Loucy (cell line): Measurements from ENCODE around the gene ROPN1B.
"Not testable (repeated sequence)": the region's sequence is repeated elsewhere in the genome, so short reads cannot be mapped to it uniquely, and the experiment has no call there.

Source experiments
- CTCF ChIP-seq: fragments of 200-600 bp; sonication (generic); conservative IDR thresholded peaks from 2 replicates; pipeline ENCODE4 v1.5.1; 2014; ENCODE audit warnings: mild to moderate bottlenecking, antibody characterized with exemption, low read length
- EZH2phosphoT487 ChIP-seq: fragments of 200-600 bp; IDR thresholded peaks from 2 replicates; pipeline ENCODE4 v1.6.1; 2018; ENCODE audit warnings: antibody characterized with exemption, mild to moderate bottlenecking, moderate library complexity, borderline replicate concordance

GRCh38 chr3:125933397-125934173, 35.4 kb upstream of the ROPN1B start:
- TF ChIP-seq CTCF, EZH2phosphoT487: not testable (repeated sequence)
